ENCODE data around the gene FCER1A. TPM values are rescaled to one million over a fixed set of nuclear protein-coding genes. Genes with fewer than 3 reads are reported as not detected.

Gene FCER1A
- total RNA-seq, 4 donors from 2014 or later, result 0.95 to 1.5 TPM; not detected in 2

DNA sequence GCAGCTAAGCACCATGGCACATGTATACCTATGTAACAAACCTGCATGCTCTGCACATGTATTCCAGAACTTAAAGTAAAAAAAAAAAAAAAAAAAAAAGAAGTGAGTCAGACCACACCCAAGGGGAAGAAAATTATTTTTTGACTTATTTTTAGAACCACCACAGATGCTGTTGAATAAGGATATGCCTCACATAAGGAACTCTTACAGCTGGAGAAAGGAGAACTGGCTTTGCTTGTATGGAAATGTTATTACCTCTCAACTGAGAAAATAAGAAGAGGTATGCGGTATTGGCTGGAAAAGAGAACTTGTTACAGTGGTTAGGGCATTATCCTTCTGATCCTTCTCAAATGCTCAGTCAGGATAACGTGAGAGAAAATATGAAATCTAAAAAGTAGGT is 27.5 kb upstream of the FCER1A start:
- Histone ChIP-seq H3K36me3 (no peaks in the 10 kb centered on the region), H3K27ac (no peak overlapping the region), H3K4me1 (no peaks in the 10 kb centered on the region), H3K4me3 (no peak overlapping the region), H3K9me3 (no peaks in the 10 kb centered on the region), H3K27me3 (no peaks in the 10 kb centered on the region)
- WGBS, 2 donors (ENCODE audit: low coverage in 1 of 2), result 50 to 67% methylated on average over 2 of the region's 2 CpGs
- TF ChIP-seq POLR2AphosphoS5 (IDR thresholded peaks at IDR 0.05), result no peak
- TF ChIP-seq, protein P1, sequence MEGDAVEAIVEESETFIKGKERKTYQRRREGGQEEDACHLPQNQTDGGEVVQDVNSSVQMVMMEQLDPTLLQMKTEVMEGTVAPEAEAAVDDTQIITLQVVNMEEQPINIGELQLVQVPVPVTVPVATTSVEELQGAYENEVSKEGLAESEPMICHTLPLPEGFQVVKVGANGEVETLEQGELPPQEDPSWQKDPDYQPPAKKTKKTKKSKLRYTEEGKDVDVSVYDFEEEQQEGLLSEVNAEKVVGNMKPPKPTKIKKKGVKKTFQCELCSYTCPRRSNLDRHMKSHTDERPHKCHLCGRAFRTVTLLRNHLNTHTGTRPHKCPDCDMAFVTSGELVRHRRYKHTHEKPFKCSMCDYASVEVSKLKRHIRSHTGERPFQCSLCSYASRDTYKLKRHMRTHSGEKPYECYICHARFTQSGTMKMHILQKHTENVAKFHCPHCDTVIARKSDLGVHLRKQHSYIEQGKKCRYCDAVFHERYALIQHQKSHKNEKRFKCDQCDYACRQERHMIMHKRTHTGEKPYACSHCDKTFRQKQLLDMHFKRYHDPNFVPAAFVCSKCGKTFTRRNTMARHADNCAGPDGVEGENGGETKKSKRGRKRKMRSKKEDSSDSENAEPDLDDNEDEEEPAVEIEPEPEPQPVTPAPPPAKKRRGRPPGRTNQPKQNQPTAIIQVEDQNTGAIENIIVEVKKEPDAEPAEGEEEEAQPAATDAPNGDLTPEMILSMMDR (IDR thresholded peaks at IDR 0.05), result no peak
- TF ChIP-seq EP300 (IDR thresholded peaks at IDR 0.05; ENCODE audit: low read depth), result no peak
- TF ChIP-seq POLR2A (IDR thresholded peaks at IDR 0.05), result no peak
- intact Hi-C loops (cut with DNase I; ENCODE audit: low total_unique reads), result no loop called here
- in situ Hi-C loops (cut with MboI; ENCODE audit: low pct_ligation_motif_present in 1 of 4, low pct_unique_long_range_greater_than_20kb in 1 of 4, low sequenced_read_pairs in 3 of 4), result no loop called here
- DNase-seq, result no peak

DNA sequence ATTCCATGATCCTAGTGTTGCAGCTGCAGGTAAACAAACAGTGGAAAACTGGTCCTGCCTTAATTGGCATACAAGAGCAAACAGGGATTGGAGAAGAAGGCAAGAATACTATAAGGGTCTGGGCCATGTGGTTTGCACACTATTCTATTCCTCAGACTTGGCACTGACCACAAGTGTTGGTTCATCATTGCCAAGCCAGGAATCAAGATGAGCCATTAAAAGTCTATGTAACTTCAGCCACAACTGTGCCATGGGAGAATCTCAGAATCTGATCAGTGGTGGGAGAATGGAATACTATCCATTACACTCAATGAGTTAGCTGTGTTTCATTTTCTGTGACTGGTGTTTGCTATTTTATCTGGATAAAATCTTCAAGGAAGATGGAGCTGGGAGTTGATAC is 26.2 kb upstream of the FCER1A start:
- no peaks in the 10 kb centered on the region for H3K4me1 ChIP-seq
- no peak for DNase-seq
- no peak overlapping the region for H3K27ac ChIP-seq
- no peaks in the 10 kb centered on the region for H3K9me3 ChIP-seq
- H3K36me3 ChIP-seq, result no peaks in the 10 kb centered on the region
- H3K4me3 ChIP-seq, result no peak overlapping the region
- no peaks in the 10 kb centered on the region for H3K27me3 ChIP-seq
- in situ Hi-C loops (cut with MboI; ENCODE audit: low pct_ligation_motif_present in 1 of 4, low pct_unique_long_range_greater_than_20kb in 1 of 4, low sequenced_read_pairs in 3 of 4), result no loop called here
- intact Hi-C loops (cut with DNase I; ENCODE audit: low total_unique reads), result no loop called here
- TF ChIP-seq POLR2A (IDR thresholded peaks at IDR 0.05) (no peak), POLR2AphosphoS5 (IDR thresholded peaks at IDR 0.05) (no peak), EP300 (IDR thresholded peaks at IDR 0.05; ENCODE audit: low read depth) (no peak)
- TF ChIP-seq, protein P1 (IDR thresholded peaks at IDR 0.05), result no peak

DNA sequence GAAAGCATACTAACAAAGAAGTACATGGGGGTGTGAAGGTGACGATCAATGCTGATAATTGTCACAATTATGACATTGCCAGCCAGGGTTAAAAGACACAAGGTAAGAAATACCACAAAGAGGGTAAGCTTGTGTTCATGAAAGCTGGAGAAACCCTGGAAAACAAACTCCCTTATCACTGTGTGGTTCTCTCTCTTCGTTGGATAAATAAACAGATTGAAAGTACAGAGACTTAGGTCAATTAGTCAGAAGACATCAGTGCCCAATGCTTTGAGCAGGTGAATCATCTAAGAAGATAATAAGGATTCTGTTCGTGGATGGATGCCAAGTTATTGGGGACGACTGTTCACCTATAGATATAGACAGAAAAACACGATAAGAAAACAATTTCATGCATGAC is 22.4 kb upstream of the FCER1A start:
- in situ Hi-C loops (cut with MboI; ENCODE audit: low pct_ligation_motif_present in 1 of 4, low pct_unique_long_range_greater_than_20kb in 1 of 4, low sequenced_read_pairs in 3 of 4), result no loop called here
- no peaks in the 10 kb centered on the region for H3K9me3 ChIP-seq
- H3K36me3 ChIP-seq, result no peaks in the 10 kb centered on the region
- intact Hi-C loops (cut with DNase I; ENCODE audit: low total_unique reads), result no loop called here
- no peaks in the 10 kb centered on the region for H3K4me1 ChIP-seq
- no peak for DNase-seq
- TF ChIP-seq POLR2A (IDR thresholded peaks at IDR 0.05) (no peak), EP300 (IDR thresholded peaks at IDR 0.05; ENCODE audit: low read depth) (no peak), POLR2AphosphoS5 (IDR thresholded peaks at IDR 0.05) (no peak)
- TF ChIP-seq, protein P1 (IDR thresholded peaks at IDR 0.05), result no peak
- no peaks in the 10 kb centered on the region for H3K27me3 ChIP-seq
- no peak overlapping the region for H3K4me3 ChIP-seq
- 51 to 69% methylated on average over 4 to 5 of the region's 5 CpGs for WGBS, 2 donors (ENCODE audit: low coverage in 1 of 2)
- no peak overlapping the region for H3K27ac ChIP-seq

DNA sequence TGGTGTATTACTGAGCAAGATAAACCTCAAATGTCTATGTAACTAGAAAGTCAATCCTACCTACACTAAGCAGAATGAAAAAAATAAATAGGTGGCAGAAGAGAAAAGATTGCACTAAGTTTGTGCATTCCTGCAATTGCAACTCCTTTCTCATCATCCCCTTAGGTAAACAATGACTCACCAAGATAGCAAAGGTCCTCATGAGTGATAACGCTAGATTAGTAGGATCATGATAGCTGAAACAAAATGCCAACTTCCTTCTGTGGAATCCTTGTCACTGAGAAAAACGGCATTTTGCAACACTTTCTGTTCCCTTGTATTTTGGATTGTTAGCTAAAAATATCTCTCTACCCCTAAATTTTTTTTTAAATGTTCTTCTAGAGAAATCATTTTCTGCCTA is 20.0 kb upstream of the FCER1A start:
- Histone ChIP-seq H3K4me1 (no peaks in the 10 kb centered on the region), H3K9me3 (no peaks in the 10 kb centered on the region), H3K27ac (no peak overlapping the region), H3K36me3 (no peaks in the 10 kb centered on the region), H3K27me3 (no peaks in the 10 kb centered on the region), H3K4me3 (no peak overlapping the region)
- DNase-seq, result no peak
- intact Hi-C loops (cut with DNase I; ENCODE audit: low total_unique reads), result no loop called here
- in situ Hi-C loops (cut with MboI; ENCODE audit: low pct_ligation_motif_present in 1 of 4, low pct_unique_long_range_greater_than_20kb in 1 of 4, low sequenced_read_pairs in 3 of 4), result no loop called here
- WGBS, 2 donors (ENCODE audit: low coverage in 1 of 2), result 24 to 32% methylated on average over 2 of the region's 2 CpGs
- TF ChIP-seq POLR2AphosphoS5 (IDR thresholded peaks at IDR 0.05), result no peak

DNA sequence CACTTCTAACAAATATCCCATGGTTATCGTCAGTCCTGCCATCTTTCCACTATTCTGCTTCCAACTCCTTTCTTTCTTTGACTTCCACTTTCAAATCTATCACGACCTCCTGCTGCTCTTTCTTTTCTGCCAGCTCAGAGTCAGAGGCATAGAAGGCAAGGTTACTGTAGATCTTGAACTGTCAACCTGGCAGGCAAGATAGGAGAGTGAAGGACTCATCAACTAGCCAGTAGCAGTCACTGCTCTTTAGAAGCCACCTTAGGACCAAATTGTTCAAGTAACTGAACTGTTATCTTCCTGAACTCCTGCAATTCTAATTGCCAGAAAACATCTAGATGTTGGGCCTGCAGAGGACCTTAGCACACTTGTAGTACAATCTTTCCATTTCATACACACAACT is 13.1 kb upstream of the FCER1A start:
- no peaks in the 10 kb centered on the region for H3K9me3 ChIP-seq
- DNase-seq, result no peak
- H3K4me1 ChIP-seq, result no peaks in the 10 kb centered on the region
- intact Hi-C loops (cut with DNase I; ENCODE audit: low total_unique reads), result no loop called here
- TF ChIP-seq EP300 (IDR thresholded peaks at IDR 0.05; ENCODE audit: low read depth) (no peak), POLR2A (IDR thresholded peaks at IDR 0.05) (no peak), POLR2AphosphoS5 (IDR thresholded peaks at IDR 0.05) (no peak)
- TF ChIP-seq, protein P1 (IDR thresholded peaks at IDR 0.05), result no peak
- H3K27ac ChIP-seq, result no peak overlapping the region
- in situ Hi-C loops (cut with MboI; ENCODE audit: low pct_ligation_motif_present in 1 of 4, low pct_unique_long_range_greater_than_20kb in 1 of 4, low sequenced_read_pairs in 3 of 4), result no loop called here
- H3K4me3 ChIP-seq, result no peak overlapping the region
- no peaks in the 10 kb centered on the region for H3K36me3 ChIP-seq
- H3K27me3 ChIP-seq, result no peaks in the 10 kb centered on the region
- 48 to 58% methylated on average over 2 of the region's 2 CpGs for WGBS, 2 donors (ENCODE audit: low coverage in 1 of 2)
